CD14-positive monocyte (primary cell): ENCODE data around the gene MUC5AC. TPM values are rescaled to one million over a fixed set of nuclear protein-coding genes. Genes with fewer than 3 reads are reported as not detected.

ENCODE experiments used
- DNase-seq, 3 donors: peaks; one replicate each; pipeline ENCODE4 v3.0.0-alpha.2; 2011 to 2022
- H2AFZ ChIP-seq: 2 replicates; pipeline ENCODE4 v1.6.0; 2012; ENCODE audit warnings: mild to moderate bottlenecking, low read depth, low read length, inconsistent platforms; ENCODE audit not compliant: insufficient read depth, poor library complexity, severe bottlenecking
- H3K27ac ChIP-seq, 2 donors: 1 replicate in 1 of 2; 2 replicates in 1 of 2; pipeline ENCODE4 v1.5.1; 2012 to 2013; ENCODE audit warnings: low read length in 2 of 2, control low read depth in 1 of 2, inconsistent platforms in 1 of 2, low read depth in 1 of 2, mild to moderate bottlenecking in 1 of 2
- H3K27me3 ChIP-seq, 2 donors: one replicate each; pipeline versions ENCODE4 v1.6.0 to v1.6.1; 2011 to 2013; ENCODE audit warnings: low read length in 2 of 2; ENCODE audit not compliant: control insufficient read depth in 2 of 2, insufficient read depth in 2 of 2
- H3K36me3 ChIP-seq, 2 donors: replicated peaks in 1 of 2; 1 replicate in 1 of 2; 2 replicates in 1 of 2; pipeline versions ENCODE4 v1.5.1 to v1.6.1; 2012 to 2013; ENCODE audit warnings: low read length in 2 of 2, control low read depth in 1 of 2, inconsistent platforms in 1 of 2, mild to moderate bottlenecking in 1 of 2; ENCODE audit not compliant: insufficient read depth in 2 of 2, control insufficient read depth in 1 of 2
- H3K4me1 ChIP-seq, 2 donors: 1 replicate in 1 of 2; 2 replicates in 1 of 2; pipeline versions ENCODE4 v1.5.1 to v1.6.1; 2012 to 2013; ENCODE audit warnings: low read length in 2 of 2, control low read depth in 1 of 2, inconsistent platforms in 1 of 2, mild to moderate bottlenecking in 1 of 2, moderate library complexity in 1 of 2; ENCODE audit not compliant: insufficient read depth in 2 of 2, control insufficient read depth in 1 of 2
- H3K4me2 ChIP-seq: replicated peaks from 2 replicates; pipeline ENCODE3; 2012; ENCODE audit warnings: low read length, moderate library complexity, mild to moderate bottlenecking; ENCODE audit not compliant: poor library complexity, severe bottlenecking; ENCODE audit errors: extremely low read depth
- H3K4me3 ChIP-seq, 3 experiments: fragments of 200-600 bp in 1 of 3; sonication (generic) in 1 of 3; replicated peaks in 1 of 3; 1 replicate in 2 of 3; 2 replicates in 1 of 3; pipeline ENCODE4 v1.5.1; 2011 to 2013; ENCODE audit warnings: low read length in 3 of 3, mild to moderate bottlenecking in 3 of 3, control low read depth in 2 of 3, low read depth in 2 of 3, inconsistent platforms in 1 of 3, moderate library complexity in 1 of 3
- H3K79me2 ChIP-seq: 2 replicates; pipeline ENCODE4 v1.6.0; 2012; ENCODE audit warnings: mild to moderate bottlenecking, control low read depth, inconsistent platforms, low read length, moderate library complexity; ENCODE audit not compliant: insufficient read depth
- H3K9ac ChIP-seq: 2 replicates; pipeline ENCODE4 v1.6.0; 2017; ENCODE audit warnings: low read length, mild to moderate bottlenecking; ENCODE audit not compliant: insufficient read depth, poor library complexity, severe bottlenecking
- H3K9me3 ChIP-seq, 2 donors: replicated peaks in 1 of 2; 1 replicate in 1 of 2; 2 replicates in 1 of 2; pipeline versions ENCODE4 v1.5.1 to v1.6.1; 2012 to 2013; ENCODE audit warnings: low read length in 2 of 2, control low read depth in 1 of 2; ENCODE audit not compliant: control insufficient read depth in 1 of 2, insufficient read depth in 1 of 2
- H4K20me1 ChIP-seq: 2 replicates; pipeline ENCODE4 v1.6.0; 2012; ENCODE audit warnings: mild to moderate bottlenecking, low read length, control low read depth, moderate library complexity; ENCODE audit not compliant: insufficient read depth
- H3K27ac Mint-ChIP-seq, 7 donors: one replicate each; pipeline ENCODE4 v1.8.0; 2020; ENCODE audit warnings: mild to moderate bottlenecking in 7 of 7, mixed read lengths in 7 of 7, moderate library complexity in 6 of 7, inconsistent platforms in 2 of 7
- H3K27me3 Mint-ChIP-seq, 3 donors: one replicate each; pipeline ENCODE4 v1.8.0; 2021 to 2022; ENCODE audit warnings: low read depth in 3 of 3, mild to moderate bottlenecking in 3 of 3, mixed read lengths in 3 of 3, moderate library complexity in 3 of 3, inconsistent platforms in 1 of 3
- H3K36me3 Mint-ChIP-seq, 2 donors: one replicate each; pipeline ENCODE4 v1.8.0; 2020; ENCODE audit warnings: mixed read lengths in 2 of 2, inconsistent platforms in 1 of 2, mild to moderate bottlenecking in 1 of 2
- H3K4me1 Mint-ChIP-seq: one replicate; pipeline ENCODE4 v1.8.0; 2020; ENCODE audit warnings: mild to moderate bottlenecking, mixed read lengths
- H3K4me3 Mint-ChIP-seq, 2 donors: one replicate each; pipeline ENCODE4 v1.8.0; 2020; ENCODE audit warnings: mild to moderate bottlenecking in 2 of 2, mixed read lengths in 2 of 2, moderate library complexity in 1 of 2
- H3K9me3 Mint-ChIP-seq, 7 donors: one replicate each; pipeline ENCODE4 v1.8.0; 2020 to 2022; ENCODE audit warnings: mixed read lengths in 7 of 7, mild to moderate bottlenecking in 6 of 7, moderate library complexity in 6 of 7, inconsistent platforms in 2 of 7
- WGBS: methylation state at CpG from one replicate; pipeline ENCODE4 v1.1.5; 2013; ENCODE audit warnings: missing lambda C conversion rate; ENCODE audit not compliant: insufficient coverage; 5-methylcytosine and 5-hydroxymethylcytosine counted together
- intact Hi-C, 2 donors: fragments of 100-400 bp; cut with micrococcal nuclease; formaldehyde crosslinking; loops; one replicate each; pipeline versions ENCODE4 v1.15.0 to v1.15.1; 2023
- polyA plus RNA-seq, 3 donors: library from polyadenylated mRNA; depleted of rRNA in 1 of 3; unstranded in 2 of 3; stranded (reverse) in 1 of 3; fragments of 300-500 nt in 2 of 3; fragments of >200 nt in 1 of 3; fragmentation: Illumina TruSeq in 2 of 3; gene quantifications; 1 replicate in 2 of 3; 2 replicates in 1 of 3; pipeline ENCODE4 v1.2.3, GENCODE V29; 2012 to 2021
- TF ChIP-seq, protein P1 (sequence below): fragments of 200-600 bp; IDR thresholded peaks from one replicate; pipeline ENCODE4 v1.8.0; 2022; ENCODE audit warnings: antibody characterized with exemption, mild to moderate bottlenecking

The MUC5AC gene
- polyA plus RNA-seq, 3 donors, result not detected

GRCh38 chr11:1122664-1123002 lies 35.1 kb upstream of the MUC5AC start:
- Histone ChIP-seq H3K4me1 (no peaks in the 10 kb centered on the region), H3K4me2 (no peak overlapping the region), H3K4me3 (no peak overlapping the region), H3K27me3 (no peaks in the 10 kb centered on the region), H4K20me1 (no peaks in the 10 kb centered on the region), H2AFZ (no peak overlapping the region), H3K9me3 (no peaks in the 10 kb centered on the region), H3K27ac (no peak overlapping the region), H3K36me3 (no peaks in the 10 kb centered on the region), H3K9ac (no peak overlapping the region), H3K79me2 (no peaks in the 10 kb centered on the region)
- Mint-ChIP-seq H3K9me3 (peaks cover 0 to 12% (median 4%) of the 10 kb centered on the region in 7 donors), H3K4me3 (no peak overlapping the region), H3K27me3 (peaks cover 3 to 5% (median 4%) of the 10 kb centered on the region in 3 donors), H3K4me1 (no peaks in the 10 kb centered on the region), H3K36me3 (no peaks in the 10 kb centered on the region), H3K27ac (no peak overlapping the region)
- intact Hi-C loops, result no loop called here
- 58% methylated on average over 6 of the region's 7 CpGs for WGBS
- TF ChIP-seq, protein P1, sequence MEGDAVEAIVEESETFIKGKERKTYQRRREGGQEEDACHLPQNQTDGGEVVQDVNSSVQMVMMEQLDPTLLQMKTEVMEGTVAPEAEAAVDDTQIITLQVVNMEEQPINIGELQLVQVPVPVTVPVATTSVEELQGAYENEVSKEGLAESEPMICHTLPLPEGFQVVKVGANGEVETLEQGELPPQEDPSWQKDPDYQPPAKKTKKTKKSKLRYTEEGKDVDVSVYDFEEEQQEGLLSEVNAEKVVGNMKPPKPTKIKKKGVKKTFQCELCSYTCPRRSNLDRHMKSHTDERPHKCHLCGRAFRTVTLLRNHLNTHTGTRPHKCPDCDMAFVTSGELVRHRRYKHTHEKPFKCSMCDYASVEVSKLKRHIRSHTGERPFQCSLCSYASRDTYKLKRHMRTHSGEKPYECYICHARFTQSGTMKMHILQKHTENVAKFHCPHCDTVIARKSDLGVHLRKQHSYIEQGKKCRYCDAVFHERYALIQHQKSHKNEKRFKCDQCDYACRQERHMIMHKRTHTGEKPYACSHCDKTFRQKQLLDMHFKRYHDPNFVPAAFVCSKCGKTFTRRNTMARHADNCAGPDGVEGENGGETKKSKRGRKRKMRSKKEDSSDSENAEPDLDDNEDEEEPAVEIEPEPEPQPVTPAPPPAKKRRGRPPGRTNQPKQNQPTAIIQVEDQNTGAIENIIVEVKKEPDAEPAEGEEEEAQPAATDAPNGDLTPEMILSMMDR, result no peak
- DNase-seq, result no peak

DNA sequence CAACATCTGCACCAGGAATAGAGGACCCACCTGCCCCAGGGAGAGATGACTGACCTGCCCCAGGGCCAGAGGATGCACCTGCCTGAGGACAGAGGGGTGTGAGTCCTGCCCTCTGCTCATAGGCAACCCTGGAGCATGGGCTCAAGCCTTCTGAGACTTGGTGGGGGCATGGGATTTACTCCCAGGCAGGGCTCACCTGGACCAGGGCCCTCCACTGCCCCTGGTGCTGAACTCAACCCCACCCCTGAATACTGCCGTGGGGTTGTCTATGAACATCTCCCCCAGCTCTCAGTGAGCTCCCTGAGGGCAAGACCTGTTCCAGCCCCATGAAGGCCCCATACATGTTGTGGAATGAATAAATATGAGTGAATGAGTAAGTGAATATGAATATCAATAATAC lies 33.8 kb upstream of the MUC5AC start:
- TF ChIP-seq, protein P1, result no peak
- Mint-ChIP-seq H3K36me3 (no peaks in the 10 kb centered on the region), H3K4me3 (no peak overlapping the region), H3K27ac (no peak overlapping the region), H3K9me3 (peaks cover 0 to 12% (median 4%) of the 10 kb centered on the region in 7 donors), H3K4me1 (no peaks in the 10 kb centered on the region), H3K27me3 (peaks cover 1 to 5% (median 2%) of the 10 kb centered on the region in 3 donors)
- no peak for DNase-seq
- no peak overlapping the region for H3K4me2 ChIP-seq
- no peak overlapping the region for H3K27ac ChIP-seq
- H4K20me1 ChIP-seq, result no peaks in the 10 kb centered on the region
- H3K36me3 ChIP-seq, result no peaks in the 10 kb centered on the region
- no CpG with 5 or more reads among the region's 1 CpG for WGBS
- intact Hi-C loops, result no loop called here
- H3K9me3 ChIP-seq, result no peaks in the 10 kb centered on the region
- no peaks in the 10 kb centered on the region for H3K27me3 ChIP-seq
- no peak overlapping the region for H3K4me3 ChIP-seq
- H3K4me1 ChIP-seq, result no peaks in the 10 kb centered on the region
- no peaks in the 10 kb centered on the region for H3K79me2 ChIP-seq
- H3K9ac ChIP-seq, result no peak overlapping the region
- H2AFZ ChIP-seq, result no peak overlapping the region
